Gastroesophageal sphincter (tissue), 4 donors: ENCODE data around the gene KRTAP19-4. TPM values are rescaled to one million over a fixed set of nuclear protein-coding genes. Genes with fewer than 3 reads are reported as not detected.
"Not testable (repeated sequence)": the region's sequence is repeated elsewhere in the genome, so short reads cannot be mapped to it uniquely, and the experiment has no call there.

Experiments
- ATAC-seq: fragments of 150-250 bp; one replicate; pipeline ENCODE4 v1.9.1; 2016; ENCODE audit warnings: mild to moderate bottlenecking, moderate library complexity
- H3K27ac ChIP-seq, 4 donors: fragments of 200-600 bp; sonication (generic) in 3 of 4; 1 replicate in 3 of 4; 2 replicates in 1 of 4; pipeline ENCODE4 v1.5.1; 2016 to 2019
- H3K27me3 ChIP-seq: fragments of 200-600 bp; sonication (generic); one replicate; pipeline ENCODE4 v1.5.1; 2019
- H3K36me3 ChIP-seq, 2 donors: fragments of 200-600 bp; sonication (generic); one replicate each; pipeline ENCODE4 v1.5.1; 2019; ENCODE audit warnings: control low read depth in 1 of 2
- H3K4me1 ChIP-seq, 3 donors: fragments of 200-600 bp; sonication (generic); 1 replicate in 2 of 3; 2 replicates in 1 of 3; pipeline ENCODE4 v1.5.1; 2016 to 2019; ENCODE audit warnings: control low read depth in 2 of 3
- H3K4me3 ChIP-seq, 2 donors: fragments of 200-600 bp; sonication (generic); one replicate each; pipeline ENCODE4 v1.5.1; 2019; ENCODE audit warnings: mild to moderate bottlenecking in 1 of 2, moderate library complexity in 1 of 2
- H3K9me3 ChIP-seq, 3 donors: fragments of 200-600 bp; sonication (generic); one replicate each; pipeline ENCODE4 v1.5.1; 2017 to 2019; ENCODE audit warnings: control low read depth in 2 of 3
- CTCF ChIP-seq, 4 experiments: fragments of 200-600 bp in 2 of 4; fragments of 450-650 bp in 2 of 4; sonication (generic) in 1 of 4; IDR thresholded peaks; one replicate each; pipeline ENCODE4 v1.5.1; 2017 to 2019; ENCODE audit warnings: antibody characterized with exemption in 4 of 4, mild to moderate bottlenecking in 2 of 4, moderate library complexity in 2 of 4
- EP300 ChIP-seq: sonication (generic); formaldehyde crosslinking; IDR thresholded peaks from one replicate; pipeline ENCODE4 v1.6.1; 2017; ENCODE audit warnings: antibody characterized with exemption, mild to moderate bottlenecking
- POLR2A ChIP-seq, 2 donors: fragments of 450-650 bp; IDR thresholded peaks; one replicate each; pipeline ENCODE4 v1.6.1; 2017; ENCODE audit warnings: antibody characterized with exemption in 2 of 2, mild to moderate bottlenecking in 2 of 2, moderate library complexity in 1 of 2
- POLR2AphosphoS5 ChIP-seq: sonication (generic); formaldehyde crosslinking; IDR thresholded peaks from one replicate; pipeline ENCODE4 v1.6.1; 2017; ENCODE audit warnings: antibody characterized with exemption
- WGBS, 2 donors: methylation state at CpG; one replicate each; pipeline ENCODE4 v1.1.5; 2018; ENCODE audit warnings: low coverage in 1 of 2; 5-methylcytosine and 5-hydroxymethylcytosine counted together
- total RNA-seq, 4 donors: library from RNA; depleted of rRNA; stranded (reverse); fragments of >200 nt; gene quantifications; one replicate each; pipeline ENCODE4 v1.1.0, GENCODE V29; 2016

Gene KRTAP19-4
- total RNA-seq: not detected

- no peaks in the 10 kb centered on the region for H3K9me3 ChIP-seq
- H3K4me3 ChIP-seq: no peak within 1 kb of the TSS
- no peak for TF ChIP-seq POLR2AphosphoS5
- TF ChIP-seq POLR2A (IDR thresholded peaks at IDR 0.05): no peak
- TF ChIP-seq EP300: no peak
- TF ChIP-seq CTCF (IDR thresholded peaks at IDR 0.05): no peak
- H3K27me3 ChIP-seq: no peaks in the 10 kb centered on the region
- 67 to 86% methylated on average over 1 to 2 of the region's 4 CpGs for WGBS, 2 donors
- no peak within 1 kb of the TSS for H3K27ac ChIP-seq
- H3K4me1 ChIP-seq: no peaks in the 10 kb centered on the region
- no peaks in the 10 kb centered on the region for H3K36me3 ChIP-seq
- ATAC-seq: no peak
These were observed at the start of gene KRTAP19-4 for GRCh38 chr21:30497065-30497464. Gene KRTAP19-4, minus strand, starts transcription at chr21:30497165. Its CDS starts 55 bp downstream, at chr21:30497110.

- no peak within 1 kb of the TSS for H3K4me3 ChIP-seq
- no peaks in the 10 kb centered on the region for H3K9me3 ChIP-seq
- H3K27ac ChIP-seq: no peak within 1 kb of the TSS
- no peaks in the 10 kb centered on the region for H3K27me3 ChIP-seq
- no peaks in the 10 kb centered on the region for H3K36me3 ChIP-seq
- H3K4me1 ChIP-seq: no peaks in the 10 kb centered on the region
- WGBS, 2 donors: 67 to 68% methylated on average over 1 of the region's 1 CpG
- TF ChIP-seq CTCF (IDR thresholded peaks at IDR 0.05) (no peak), POLR2A (IDR thresholded peaks at IDR 0.05) (no peak), EP300 (no peak), POLR2AphosphoS5 (no peak)
- ATAC-seq: no peak
These were observed 44.8 kb upstream of the KRTAP19-4 start, which contains the start of gene KRTAP19-6 for GRCh38 chr21:30541764-30542163. Gene KRTAP19-6, minus strand, starts transcription at chr21:30541864. Its CDS starts 31 bp downstream, at chr21:30541833.

- no peaks in the 10 kb centered on the region for H3K9me3 ChIP-seq
- no peaks in the 10 kb centered on the region for H3K36me3 ChIP-seq
- TF ChIP-seq POLR2AphosphoS5: no peak
- no peak for TF ChIP-seq EP300
- TF ChIP-seq CTCF (IDR thresholded peaks at IDR 0.05): no peak
- TF ChIP-seq POLR2A (IDR thresholded peaks at IDR 0.05): no peak
- no peak overlapping the region for H3K4me3 ChIP-seq
- no peaks in the 10 kb centered on the region for H3K4me1 ChIP-seq
- ATAC-seq: no peak
- H3K27me3 ChIP-seq: no peaks in the 10 kb centered on the region
- 90% methylated on average over 1 of the region's 1 CpG; no CpG with 5 or more reads in 1 of the 2 donors for WGBS, 2 donors
- no peak overlapping the region for H3K27ac ChIP-seq
These were observed 21.9 kb upstream of the KRTAP19-4 start for GRCh38 chr21:30518876-30519275.

- TF ChIP-seq POLR2AphosphoS5: no peak
- no peak for TF ChIP-seq CTCF (IDR thresholded peaks at IDR 0.05)
- TF ChIP-seq POLR2A (IDR thresholded peaks at IDR 0.05): no peak
- no peak for TF ChIP-seq EP300
- ATAC-seq: no peak
- no peaks in the 10 kb centered on the region for H3K4me1 ChIP-seq
These were observed 18.7 kb upstream of the KRTAP19-4 start for GRCh38 chr21:30515681-30516080.

GRCh38 chr21:30505621-30506205 is 8.7 kb upstream of the KRTAP19-4 start:
- not testable (repeated sequence) for H3K4me1 ChIP-seq, H3K4me3 ChIP-seq, H3K27ac ChIP-seq, ATAC-seq, H3K27me3 ChIP-seq, H3K36me3 ChIP-seq, H3K9me3 ChIP-seq
- 25 to 35% methylated on average over 4 of the region's 4 CpGs for WGBS, 2 donors

More at GRCh38 chr21:30515681-30516080, 18.7 kb upstream of the KRTAP19-4 start:
- no peaks in the 10 kb centered on the region for H3K9me3 ChIP-seq
- WGBS, 2 donors: 60% methylated on average over 1 of the region's 1 CpG; no CpG with 5 or more reads in 1 of the 2 donors
- H3K27me3 ChIP-seq: no peaks in the 10 kb centered on the region
- H3K36me3 ChIP-seq: no peaks in the 10 kb centered on the region
- H3K27ac ChIP-seq: no peak overlapping the region
- H3K4me3 ChIP-seq: no peak overlapping the region
